GM21825 (cell line): ENCODE data around the gene MYO5B.
"Not testable (repeated sequence)": the region's sequence is repeated elsewhere in the genome, so short reads cannot be mapped to it uniquely, and the experiment has no call there.

Source experiments
- ATAC-seq: cut with Tn5 transposase; IDR thresholded peaks from one replicate; pipeline ENCODE4 v1.9.1; 2021; ENCODE audit warnings: mild to moderate bottlenecking, moderate library complexity; ENCODE audit not compliant: unreplicated experiment

MYO5B gene

GRCh38 chr18:50107468-50107977 is 87.4 kb downstream of the MYO5B start:
- no peak for ATAC-seq

GRCh38 chr18:50105027-50105426 is 89.9 kb downstream of the MYO5B start:
- no peak for ATAC-seq

- no peak for ATAC-seq
Measured at GRCh38 chr18:50104421-50104820, 90.5 kb downstream of the MYO5B start.

- peak; percentile 61 for ATAC-seq
Measured at GRCh38 chr18:50099725-50100407, 95.1 kb downstream of the MYO5B start.

- no peak for ATAC-seq
Measured at GRCh38 chr18:50097702-50098101, 97.2 kb downstream of the MYO5B start.

- ATAC-seq, result no peak
Measured at GRCh38 chr18:50096766-50097435, 98.0 kb downstream of the MYO5B start.

GRCh38 chr18:50094786-50095185 is 100.2 kb downstream of the MYO5B start:
- not testable (repeated sequence) for ATAC-seq

GRCh38 chr18:50094221-50094773 is 100.7 kb downstream of the MYO5B start:
- ATAC-seq, result no peak

- ATAC-seq, result no peak
Measured at GRCh38 chr18:50093366-50094064, 101.4 kb downstream of the MYO5B start.

GRCh38 chr18:50092245-50092805 is 102.6 kb downstream of the MYO5B start:
- no peak for ATAC-seq

- ATAC-seq, result no peak
Measured at GRCh38 chr18:50091509-50092244, 103.3 kb downstream of the MYO5B start.

GRCh38 chr18:50090370-50091312 is 104.3 kb downstream of the MYO5B start:
- no peak for ATAC-seq

- ATAC-seq, result no peak
Measured at GRCh38 chr18:50089702-50090101, 105.2 kb downstream of the MYO5B start.

- no peak for ATAC-seq
Measured at GRCh38 chr18:50083708-50084107, 111.2 kb downstream of the MYO5B start.

- ATAC-seq, result no peak
Measured at GRCh38 chr18:50080932-50081560, 113.9 kb downstream of the MYO5B start.

- no peak for ATAC-seq
Measured at GRCh38 chr18:50080316-50080715, 114.6 kb downstream of the MYO5B start.

- ATAC-seq, result no peak
Measured at GRCh38 chr18:50079571-50080295, 115.2 kb downstream of the MYO5B start.

GRCh38 chr18:50076277-50076676 is 118.7 kb downstream of the MYO5B start:
- no peak for ATAC-seq
